ENCODE results near the gene SIGLEC12.
"Not testable (repeated sequence)": the region's sequence is repeated elsewhere in the genome, so short reads cannot be mapped to it uniquely, and the experiment has no call there.

SIGLEC12 gene

DNA sequence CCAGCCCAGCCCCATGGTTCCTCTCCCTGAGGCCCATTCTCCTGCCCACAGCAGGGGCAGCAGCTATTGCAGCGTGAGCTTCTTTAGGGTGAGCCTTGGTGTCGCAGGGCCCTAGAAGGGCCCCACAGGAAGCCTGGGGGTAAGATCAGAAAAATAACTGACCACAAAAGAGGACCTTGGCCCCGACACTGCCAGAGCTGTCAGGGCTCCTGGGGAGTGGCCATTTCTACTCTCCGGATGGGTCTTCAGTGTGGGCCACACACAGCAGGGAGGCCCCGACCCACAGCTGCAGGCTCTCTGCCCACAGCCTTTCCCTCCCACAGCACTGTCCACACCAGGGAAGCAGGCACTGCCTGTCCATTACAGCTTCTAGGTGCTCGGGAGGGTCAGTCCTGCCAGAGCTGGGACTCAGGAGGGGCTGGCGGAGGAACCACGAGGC, 39.9 kb downstream of the SIGLEC12 start:
- in situ Hi-C loops (cut with HindIII; ENCODE audit: low sequenced_read_pairs): no loop called here

DNA sequence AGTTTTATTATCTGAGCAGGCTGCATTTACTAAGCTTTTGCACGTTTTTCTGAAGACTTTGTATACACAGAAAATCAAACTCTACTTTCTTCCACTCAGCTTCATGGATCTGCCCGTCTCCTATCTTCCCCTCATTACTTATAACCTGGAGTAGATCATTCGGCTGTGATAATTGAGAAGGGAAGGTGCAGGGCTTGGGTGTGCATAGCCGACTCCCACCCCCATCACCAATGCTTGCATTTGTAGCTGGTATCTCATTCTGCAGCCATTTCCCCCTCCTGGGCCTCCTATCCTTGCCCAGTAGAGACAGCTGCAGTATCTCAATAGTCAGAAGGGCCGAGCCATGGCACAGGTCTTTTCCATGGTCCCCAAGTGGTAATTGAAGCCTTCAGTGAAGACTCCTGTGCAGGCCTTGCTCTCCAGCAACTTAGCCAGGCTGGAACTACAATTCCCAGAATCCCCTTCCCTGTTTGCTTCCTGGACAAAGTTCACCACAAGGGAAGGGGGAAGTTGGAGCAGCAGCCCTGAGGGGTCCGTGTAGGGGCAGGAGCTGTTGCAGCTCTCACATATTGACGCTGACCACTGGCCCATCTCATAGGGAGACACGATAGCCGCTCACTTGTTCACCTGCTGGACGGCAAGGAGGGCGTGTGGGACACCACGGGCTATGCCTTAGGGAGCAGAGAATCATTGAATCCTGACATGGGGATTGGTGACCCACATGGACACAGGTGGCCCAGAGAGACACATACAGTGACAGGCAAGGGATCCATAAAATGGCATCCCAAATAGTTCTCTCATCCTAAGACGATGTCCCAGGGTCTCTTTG, 41.2 kb downstream of the SIGLEC12 start:
- in situ Hi-C loops (cut with HindIII; ENCODE audit: low sequenced_read_pairs): no loop called here

DNA sequence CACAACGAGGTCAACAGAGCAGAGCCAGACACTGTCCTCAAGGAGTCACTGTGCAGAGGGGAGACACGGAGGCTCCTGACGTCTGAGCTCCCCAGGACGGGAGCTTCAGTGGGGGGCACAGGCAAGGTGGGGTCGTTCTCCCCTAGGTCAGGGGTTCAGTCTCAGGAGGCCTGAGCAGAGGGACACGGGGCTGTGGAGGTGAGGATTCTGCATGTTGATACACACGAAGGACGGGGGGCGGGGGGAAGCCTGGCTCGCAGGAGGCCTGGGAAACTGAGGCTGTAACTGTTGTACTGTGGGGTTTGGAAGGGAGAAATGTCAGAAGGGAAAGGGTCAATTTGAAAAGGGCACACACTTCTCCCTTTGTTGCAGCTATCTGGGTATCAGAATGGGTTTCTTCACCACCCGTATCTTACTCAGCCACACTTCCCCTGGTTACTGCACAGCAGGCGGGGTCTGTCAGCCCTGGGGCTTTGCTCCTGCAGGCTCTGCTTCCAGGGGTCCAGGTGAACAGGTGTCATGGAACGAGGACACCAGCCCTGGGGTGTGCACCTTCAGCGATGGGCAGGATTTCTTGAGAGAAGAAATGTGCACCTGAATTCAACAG, 42.6 kb downstream of the SIGLEC12 start:
- in situ Hi-C loops (cut with HindIII; ENCODE audit: low sequenced_read_pairs): no loop called here

DNA sequence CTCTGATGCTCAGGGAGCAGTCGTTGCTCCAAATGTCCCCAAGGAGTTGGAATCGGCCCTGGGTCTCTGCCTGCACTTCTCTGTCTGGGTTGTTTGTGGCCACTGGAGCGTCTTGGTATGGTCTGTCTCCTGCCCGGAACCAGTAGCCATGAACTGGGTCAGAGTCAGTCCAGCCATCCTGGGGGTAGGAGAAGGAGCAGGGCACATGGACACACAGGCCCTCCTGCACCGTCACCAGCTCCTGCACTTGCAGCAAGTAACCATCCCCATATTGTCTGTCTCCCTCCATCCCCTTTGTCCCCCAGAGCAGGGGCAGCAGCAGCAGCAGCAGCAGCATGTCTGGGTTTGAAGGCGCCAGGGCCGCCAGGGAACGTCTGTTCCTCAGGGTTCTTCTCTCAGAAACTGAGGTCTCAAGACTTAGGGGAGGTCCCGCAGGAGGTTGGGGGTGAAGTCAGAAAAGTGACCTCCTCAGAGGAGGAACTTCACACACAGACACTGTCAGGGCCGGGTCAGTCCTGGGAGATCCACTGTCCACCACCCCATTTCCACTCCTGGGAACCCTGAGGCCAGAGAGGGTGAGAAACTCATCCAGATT, 43.5 kb downstream of the SIGLEC12 start, which contains the start of gene SIGLEC8:
Gene SIGLEC8, minus strand, starts transcription at position 404 of the 595 bp plus-strand sequence. Its CDS starts 67 bp downstream, at position 337.
- in situ Hi-C loops (cut with HindIII; ENCODE audit: low sequenced_read_pairs): no loop called here

DNA sequence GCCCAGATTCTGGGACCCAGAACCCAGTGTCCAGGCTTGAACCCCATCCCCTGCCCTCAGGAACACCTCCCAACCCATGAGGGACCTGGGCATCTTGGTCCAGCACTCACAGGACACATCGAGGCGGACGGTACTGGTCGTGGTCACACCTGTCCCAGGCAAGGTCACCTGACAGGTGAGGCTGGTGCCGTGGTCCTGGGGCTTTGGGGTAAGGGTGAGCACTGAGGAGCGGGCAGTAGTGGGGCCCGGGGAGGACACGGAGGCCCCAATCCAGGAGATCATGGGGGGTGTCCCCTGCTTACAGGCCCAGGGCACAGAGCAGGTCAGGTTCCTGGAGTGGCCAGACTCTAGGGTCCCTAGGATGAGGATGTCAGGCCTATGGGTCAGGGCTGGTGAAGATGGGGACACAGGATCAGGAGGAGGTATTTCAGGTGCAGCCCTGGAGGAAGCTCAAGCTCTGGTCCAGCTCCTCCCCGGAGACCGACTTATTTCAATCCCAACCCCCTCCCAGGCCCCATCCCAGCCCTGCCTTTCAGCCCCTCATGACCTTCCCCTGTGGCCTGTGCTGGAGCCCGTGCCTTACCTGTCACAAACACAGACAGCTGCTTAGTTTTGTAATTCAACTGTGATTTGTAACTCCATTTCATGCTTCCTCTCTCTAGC, 44.1 kb downstream of the SIGLEC12 start:
- in situ Hi-C loops (cut with HindIII; ENCODE audit: low sequenced_read_pairs): no loop called here

DNA sequence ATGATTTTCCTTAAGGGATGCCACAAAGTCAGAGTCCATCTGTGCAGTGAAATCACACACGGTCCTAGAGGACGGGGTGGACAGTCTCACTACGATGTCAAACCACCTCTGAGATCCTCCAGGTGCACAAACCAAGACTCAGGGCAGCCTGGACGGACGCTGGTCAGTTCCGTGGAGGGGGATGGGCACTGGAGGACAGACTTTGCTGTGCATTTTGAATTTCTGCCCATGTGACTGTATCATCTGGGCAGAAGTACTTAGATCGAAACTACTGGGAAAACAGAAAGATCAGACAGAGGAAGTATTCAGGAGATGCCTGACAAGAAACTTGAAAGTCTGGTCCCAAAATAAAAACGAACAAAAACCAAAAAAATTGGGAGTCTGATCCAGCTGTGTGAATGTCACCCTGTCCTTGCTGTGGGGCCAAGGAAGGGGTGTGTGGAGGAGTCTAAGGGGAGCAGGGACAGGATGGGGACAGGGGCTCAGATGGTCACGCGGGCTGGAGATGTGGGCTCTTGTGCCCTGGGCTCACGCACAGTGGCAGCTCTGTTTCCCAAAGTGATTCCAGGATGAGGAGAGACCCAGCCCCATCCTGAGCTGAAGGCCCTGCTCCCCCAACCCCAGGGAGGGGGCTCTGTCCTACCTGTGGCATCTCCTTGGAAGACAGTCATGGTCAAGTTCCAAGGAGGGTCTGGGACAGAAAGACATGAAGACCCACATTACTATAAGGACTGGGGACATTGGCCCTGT, 44.9 kb downstream of the SIGLEC12 start:
- in situ Hi-C loops (cut with HindIII; ENCODE audit: low sequenced_read_pairs): no loop called here

DNA sequence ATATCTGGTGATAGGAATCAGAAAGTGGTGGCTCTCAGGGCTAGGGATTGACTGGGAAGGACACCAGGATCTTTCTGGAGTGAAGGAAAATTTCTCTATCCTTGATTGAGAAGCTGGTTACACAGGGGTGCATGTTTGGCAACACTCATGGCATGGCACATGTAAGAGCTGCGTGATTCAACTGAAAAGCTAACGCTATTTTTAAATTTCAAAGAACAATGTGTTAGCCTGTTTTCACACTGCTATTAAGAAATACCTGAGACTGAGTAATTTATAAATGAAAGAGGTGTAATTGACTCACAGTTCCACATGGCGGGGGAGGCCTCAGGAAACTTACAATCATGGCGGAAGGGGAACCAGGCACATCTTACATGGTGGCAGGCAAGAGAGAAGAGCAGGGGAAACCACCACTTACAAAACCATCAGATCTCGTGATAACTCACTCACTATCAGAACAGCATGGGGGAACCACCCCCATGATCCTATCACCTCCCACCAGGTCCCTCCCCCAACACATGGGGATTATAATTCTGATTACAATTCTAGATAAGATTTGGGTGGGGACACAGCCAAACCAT, 50.8 kb downstream of the SIGLEC12 start:
- in situ Hi-C loops (cut with HindIII; ENCODE audit: low sequenced_read_pairs): no loop called here

DNA sequence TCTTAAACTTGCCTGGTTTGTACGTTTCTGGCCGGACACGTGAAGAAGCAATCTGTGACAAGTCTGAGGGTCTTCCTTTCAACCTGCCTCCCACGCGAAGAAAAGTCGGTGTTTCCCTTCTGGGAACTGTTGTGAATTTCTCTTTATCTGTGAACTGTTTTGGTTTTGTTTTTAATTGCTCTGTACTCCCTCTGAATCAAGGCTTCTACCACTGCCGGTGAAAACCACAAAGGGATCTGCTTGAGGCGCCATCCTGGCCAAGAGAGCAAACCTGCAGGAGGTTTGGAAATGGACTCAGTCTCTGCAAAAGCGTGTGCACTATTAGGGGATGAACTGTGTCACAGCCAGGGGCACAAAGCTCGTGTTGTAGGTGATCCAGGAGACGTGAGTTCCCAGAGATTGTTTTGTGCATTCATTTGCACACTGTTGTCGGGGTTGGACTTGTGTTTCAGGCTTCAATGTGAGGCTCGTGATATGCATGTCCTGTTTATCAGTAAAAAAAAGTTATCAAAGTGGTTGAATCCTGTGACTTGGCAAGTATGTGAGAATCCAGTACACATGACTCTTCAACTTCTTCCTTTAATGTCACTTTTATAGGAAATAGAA, 53.1 kb downstream of the SIGLEC12 start:
- in situ Hi-C loops (cut with HindIII; ENCODE audit: low sequenced_read_pairs): no loop called here

DNA sequence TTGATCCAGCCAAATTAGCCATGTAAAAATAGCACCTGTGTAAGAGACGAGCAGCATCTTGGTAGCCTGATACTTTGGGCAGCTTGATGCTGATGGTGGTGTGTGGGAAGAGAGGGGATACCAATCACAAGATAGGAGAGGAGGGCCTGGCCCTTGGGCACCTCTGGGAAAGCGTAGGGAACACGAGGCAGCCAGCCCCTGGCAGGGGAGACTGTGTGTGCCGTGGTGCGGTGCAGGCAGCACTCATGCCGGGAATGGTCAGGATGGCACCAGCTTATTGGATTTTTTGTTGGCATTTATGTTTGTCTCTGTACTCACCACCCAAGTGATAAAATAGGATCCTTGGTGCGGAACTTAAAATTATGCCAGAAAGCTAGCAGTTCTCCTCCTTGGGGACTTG, 53.6 kb downstream of the SIGLEC12 start:
- in situ Hi-C loops (cut with HindIII; ENCODE audit: low sequenced_read_pairs): no loop called here

DNA sequence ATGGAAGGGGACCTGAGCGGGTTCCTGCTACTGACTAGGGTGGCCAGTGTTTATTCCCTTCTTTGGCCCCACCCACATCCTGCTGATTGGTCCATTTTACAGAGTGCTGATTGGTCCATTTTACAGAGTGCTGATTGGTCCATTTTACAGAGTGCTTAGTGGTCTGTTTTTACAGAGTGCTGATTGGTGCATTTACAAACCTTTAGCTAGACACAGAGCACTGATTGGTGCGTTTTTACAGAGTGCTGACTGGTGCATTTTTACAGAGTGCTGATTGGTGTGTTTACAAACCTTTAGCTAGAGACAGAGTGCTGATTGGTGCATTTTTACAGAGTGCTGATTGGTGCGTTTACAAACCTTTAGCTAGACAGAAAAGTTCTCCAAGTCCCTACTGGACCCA, 54.1 kb downstream of the SIGLEC12 start:
- in situ Hi-C loops (cut with HindIII; ENCODE audit: low sequenced_read_pairs): not testable (repeated sequence)

DNA sequence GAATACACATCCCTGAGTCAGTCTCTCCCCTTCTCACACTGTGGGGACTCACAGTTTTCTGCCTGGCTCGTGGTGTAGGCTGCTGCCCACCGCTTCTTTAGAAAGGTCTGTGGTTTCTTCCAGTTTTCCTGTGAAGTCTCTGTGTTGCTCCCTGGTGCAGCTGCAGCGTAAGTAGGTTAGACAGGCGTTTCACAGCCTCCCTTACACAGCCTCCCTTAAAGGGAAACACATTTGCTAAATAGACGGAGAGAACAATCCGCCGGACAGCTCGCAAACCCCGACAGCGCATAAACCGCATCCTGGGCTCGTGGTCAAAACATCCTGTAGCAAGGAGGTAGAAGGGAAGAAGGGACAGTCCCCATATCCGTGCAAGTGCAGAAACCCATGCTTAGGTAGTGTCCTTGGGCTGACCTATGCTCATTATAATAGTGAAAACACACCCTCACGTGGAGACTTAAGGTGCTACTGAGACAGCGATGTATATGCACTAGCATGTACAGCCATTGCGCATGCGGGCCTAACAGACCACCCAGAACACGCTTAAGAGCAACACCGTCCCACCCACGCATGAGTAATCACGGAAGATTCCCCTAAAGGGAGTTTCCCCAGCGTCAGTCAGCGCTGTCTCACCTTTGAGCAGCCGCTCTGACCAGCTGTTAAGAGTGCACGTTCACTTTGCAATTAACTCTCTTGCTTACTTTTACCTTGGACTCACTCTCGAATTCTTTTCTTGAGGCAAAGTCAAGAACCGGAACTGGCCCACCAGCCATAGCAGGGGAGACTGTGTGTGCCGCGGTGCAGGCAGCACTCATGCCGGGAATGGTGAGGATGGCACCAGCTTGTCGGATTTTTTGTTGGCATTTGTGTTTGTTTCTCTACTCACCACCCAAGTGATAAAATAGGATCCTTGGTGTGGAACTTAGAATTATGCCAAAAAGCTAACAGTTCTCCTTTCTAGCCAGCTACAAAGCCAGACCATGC, 59.9 kb downstream of the SIGLEC12 start:
- in situ Hi-C loops (cut with HindIII; ENCODE audit: low sequenced_read_pairs): no loop called here

Data from DLD1 (cell line).